ENCODE measurements around the gene LIMK2. TPM values are rescaled to one million over a fixed set of nuclear protein-coding genes. Genes with fewer than 3 reads are reported as not detected.

LIMK2 gene
- total and polyA plus RNA-seq, 9 of the 15 experiments (the other 6 are each of a cell fraction or from before 2014, with no cell fraction given) = 1.1 to 14.5 (median 8.5) TPM

DNA sequence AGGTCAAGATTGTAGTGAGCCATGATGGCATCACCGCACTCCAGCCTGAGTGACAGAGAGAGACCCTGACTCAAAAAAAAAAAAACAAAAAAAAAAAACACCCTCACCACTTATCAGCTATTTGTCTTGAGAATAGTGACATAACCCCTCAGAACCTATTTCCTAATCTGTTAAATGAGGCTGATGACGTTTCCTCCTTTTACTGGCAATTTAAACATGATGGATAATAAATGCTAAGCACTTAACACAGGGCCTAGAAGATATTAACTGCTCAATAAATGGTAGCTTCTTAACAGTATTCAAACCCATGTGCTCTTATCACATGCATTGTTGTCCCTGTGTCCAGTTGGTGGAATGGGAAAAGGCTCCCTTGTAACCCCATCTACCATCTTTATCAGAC lies 34.6 kb downstream of the LIMK2 start (continued):
- TF ChIP-seq, protein P1, sequence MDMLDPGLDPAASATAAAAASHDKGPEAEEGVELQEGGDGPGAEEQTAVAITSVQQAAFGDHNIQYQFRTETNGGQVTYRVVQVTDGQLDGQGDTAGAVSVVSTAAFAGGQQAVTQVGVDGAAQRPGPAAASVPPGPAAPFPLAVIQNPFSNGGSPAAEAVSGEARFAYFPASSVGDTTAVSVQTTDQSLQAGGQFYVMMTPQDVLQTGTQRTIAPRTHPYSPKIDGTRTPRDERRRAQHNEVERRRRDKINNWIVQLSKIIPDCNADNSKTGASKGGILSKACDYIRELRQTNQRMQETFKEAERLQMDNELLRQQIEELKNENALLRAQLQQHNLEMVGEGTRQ (CRISPR knock-in tag; IDR thresholded peaks at IDR 0.05) = no peak
- TF ChIP-seq NFXL1 (CRISPR knock-in tag; IDR thresholded peaks at IDR 0.05) (no peak), NFATC3 (IDR thresholded peaks at IDR 0.05) (no peak)

DNA sequence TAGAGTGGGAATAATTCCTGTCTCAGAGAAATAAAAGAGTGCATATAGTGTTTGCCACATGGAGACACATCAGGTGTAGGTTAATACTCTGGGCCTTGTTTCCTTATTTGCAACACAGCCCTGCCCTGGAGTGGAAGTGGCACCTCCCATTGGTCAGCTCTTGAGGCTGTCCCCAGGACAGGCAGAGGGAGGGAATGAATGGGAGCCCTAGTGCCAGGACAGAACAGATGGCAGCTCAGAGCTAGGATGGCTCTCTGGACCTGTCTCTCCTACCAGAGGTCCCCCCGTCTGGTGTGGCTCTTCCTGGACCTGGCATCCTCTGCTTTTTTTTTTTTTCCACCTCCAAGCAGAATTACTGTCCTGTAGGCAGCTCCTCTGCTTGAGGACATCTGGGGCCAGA lies 35.6 kb downstream of the LIMK2 start:
- no peak for DNase-seq (ENCODE audit: extremely low read depth in 1 of 4, low spot score in 3 of 4)
- POLR2A ChIA-PET = interaction anchor here (1.1 kb wide), 2 partner anchors 15 to 37 kb away, joined by 3 to 8 read pairs; no protein-coding TSS in a partner anchor
- H3K4me2 ChIP-seq (ENCODE audit: insufficient read depth, low read length) = peak overlapping the region; percentile 52; the same call in 1 of the 2 replicates
- H3K27me3 ChIP-seq (ENCODE audit: control insufficient read depth in 2 of 2, insufficient read depth in 2 of 2, low read length in 2 of 2) = no peaks in the 10 kb centered on the region
- no TSS peak for BruUV-seq (replicated peaks)
- intact Hi-C loops (cut with micrococcal nuclease) (no loop called here), in situ Hi-C loops (cut with MboI) (no loop called here)
- no peak overlapping the region for H3K9ac ChIP-seq (ENCODE audit: insufficient read depth in 1 of 2, low read depth in 2 of 2, low read length in 2 of 2)
- peaks cover 7 to 15% of the 10 kb centered on the region in 2 experiments; a peak in 4 of 5 replicates for H3K4me1 ChIP-seq (replicated peaks in 1 of 2; ENCODE audit: control insufficient read depth in 2 of 2, insufficient read depth in 2 of 2, low read length in 2 of 2)
- H2AFZ ChIP-seq (ENCODE audit: low read depth, low read length) = no peak overlapping the region
- CTCF ChIA-PET (ENCODE audit: low intra/inter-chr PET ratio) = interaction anchor here (1.0 kb wide), 1 partner anchor 15 kb away, joined by 4 read pairs; no protein-coding TSS in a partner anchor
- WGBS (ENCODE audit: insufficient coverage, low coverage, missing lambda C conversion rate) = 100% methylated on average over 1 of the region's 1 CpG
- H3K9me1 ChIP-seq (ENCODE audit: control insufficient read depth, insufficient read depth, low read length) = peaks cover 4% of the 10 kb centered on the region
- H3K9me3 ChIP-seq (replicated peaks; ENCODE audit: control insufficient read depth, insufficient read depth, low read depth, low read length) = no peaks in the 10 kb centered on the region
- peaks cover 4% of the 10 kb centered on the region; the same call in 1 of the 2 replicates for H4K20me1 ChIP-seq (replicated peaks; ENCODE audit: control insufficient read depth, insufficient read depth, low read length)
- H3K4me3 ChIP-seq = no peak overlapping the region
- no peak for FAIRE-seq
- ATAC-seq = no peak
- H3K36me3 ChIP-seq (ENCODE audit: control insufficient read depth, insufficient read depth, low read length) = peaks cover 5% of the 10 kb centered on the region; the same call in 2 of the 3 replicates
- TF ChIP-seq RCOR1 (IDR thresholded peaks at IDR 0.05; ENCODE audit: borderline replicate concordance in 1 of 2, low read depth in 2 of 2, low read length in 2 of 2) (no peak), RHOXF2B (CRISPR knock-in tag; conservative IDR thresholded peaks at IDR 0.05) (no peak), TEAD1 (CRISPR knock-in tag; IDR thresholded peaks at IDR 0.05) (no peak), BMI1 (IDR thresholded peaks at IDR 0.05; ENCODE audit: low read length) (no peak), ZKSCAN8 (CRISPR knock-in tag; IDR thresholded peaks at IDR 0.05) (no peak)
- TF ChIP-seq, protein P2, sequence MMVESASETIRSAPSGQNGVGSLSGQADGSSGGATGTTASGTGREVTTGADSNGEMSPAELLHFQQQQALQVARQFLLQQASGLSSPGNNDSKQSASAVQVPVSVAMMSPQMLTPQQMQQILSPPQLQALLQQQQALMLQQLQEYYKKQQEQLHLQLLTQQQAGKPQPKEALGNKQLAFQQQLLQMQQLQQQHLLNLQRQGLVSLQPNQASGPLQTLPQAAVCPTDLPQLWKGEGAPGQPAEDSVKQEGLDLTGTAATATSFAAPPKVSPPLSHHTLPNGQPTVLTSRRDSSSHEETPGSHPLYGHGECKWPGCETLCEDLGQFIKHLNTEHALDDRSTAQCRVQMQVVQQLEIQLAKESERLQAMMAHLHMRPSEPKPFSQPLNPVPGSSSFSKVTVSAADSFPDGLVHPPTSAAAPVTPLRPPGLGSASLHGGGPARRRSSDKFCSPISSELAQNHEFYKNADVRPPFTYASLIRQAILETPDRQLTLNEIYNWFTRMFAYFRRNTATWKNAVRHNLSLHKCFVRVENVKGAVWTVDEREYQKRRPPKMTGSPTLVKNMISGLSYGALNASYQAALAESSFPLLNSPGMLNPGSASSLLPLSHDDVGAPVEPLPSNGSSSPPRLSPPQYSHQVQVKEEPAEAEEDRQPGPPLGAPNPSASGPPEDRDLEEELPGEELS (CRISPR knock-in tag; IDR thresholded peaks at IDR 0.05; ENCODE audit: borderline replicate concordance) = no peak
- H3K79me2 ChIP-seq (ENCODE audit: control insufficient read depth, insufficient read depth, low read length) = no peaks in the 10 kb centered on the region
- no peak overlapping the region for H3K27ac ChIP-seq (ENCODE audit: extremely low read depth, low read depth, low read length)

Measured in K562 (cell line).